Astrocyte (in vitro differentiated cells and primary cell): ENCODE measurements around the gene ARSA. TPM values are rescaled to one million over a fixed set of nuclear protein-coding genes. Genes with fewer than 3 reads are reported as not detected.
"Not testable (repeated sequence)": the region's sequence is repeated elsewhere in the genome, so short reads cannot be mapped to it uniquely, and the experiment has no call there.

Source experiments
- DNase-seq: peaks from one replicate; pipeline ENCODE4 v3.0.0-alpha.2; 2010; ENCODE audit warnings: low read depth
- FAIRE-seq: peaks from 2 replicates; lab custom pipeline; 2011; peaks lifted over from hg19 to GRCh38; lab: Jason Lieb, UNC
- H2AFZ ChIP-seq: 2 replicates; pipeline ENCODE4 v1.6.0; 2012; ENCODE audit warnings: low read depth, low read length, inconsistent platforms
- H3K27ac ChIP-seq: 2 replicates; pipeline ENCODE4 v1.5.1; 2011; ENCODE audit warnings: low read depth, low read length, inconsistent platforms
- H3K27me3 ChIP-seq: 2 replicates; pipeline ENCODE4 v1.6.0; 2011; ENCODE audit warnings: low read length, inconsistent platforms; ENCODE audit not compliant: insufficient read depth
- H3K36me3 ChIP-seq: 2 replicates; pipeline ENCODE4 v1.5.1; 2011; ENCODE audit warnings: low read length, inconsistent platforms; ENCODE audit not compliant: insufficient read depth
- H3K4me1 ChIP-seq: 2 replicates; pipeline ENCODE4 v1.5.1; 2011; ENCODE audit warnings: low read length, inconsistent platforms; ENCODE audit not compliant: insufficient read depth
- H3K4me2 ChIP-seq: 2 replicates; pipeline ENCODE4 v1.6.0; 2012; ENCODE audit warnings: low read length, inconsistent platforms
- H3K4me3 ChIP-seq: 2 replicates; pipeline ENCODE4 v1.5.1; 2011; ENCODE audit warnings: low read depth, mild to moderate bottlenecking, low read length, inconsistent platforms; ENCODE audit not compliant: insufficient read depth
- H3K79me2 ChIP-seq: 2 replicates; pipeline ENCODE4 v1.6.0; 2012; ENCODE audit warnings: mild to moderate bottlenecking, low read length, inconsistent platforms; ENCODE audit not compliant: insufficient read depth
- H3K9ac ChIP-seq: 2 replicates; pipeline ENCODE4 v1.6.0; 2012; ENCODE audit warnings: mild to moderate bottlenecking, low read length, inconsistent platforms
- H3K9me3 ChIP-seq: 2 replicates; pipeline ENCODE4 v1.5.1; 2012; ENCODE audit warnings: low read depth, mild to moderate bottlenecking, low read length, inconsistent platforms; ENCODE audit not compliant: insufficient read depth
- H4K20me1 ChIP-seq: 2 replicates; pipeline ENCODE4 v1.6.0; 2012; ENCODE audit warnings: low read length, inconsistent platforms; ENCODE audit not compliant: insufficient read depth
- H3K27ac Mint-ChIP-seq: one replicate; pipeline ENCODE4 v1.8.0; 2021; ENCODE audit warnings: mild to moderate bottlenecking, mixed read lengths; ENCODE audit not compliant: unreplicated experiment
- H3K27me3 Mint-ChIP-seq: one replicate; pipeline ENCODE4 v1.8.0; 2021; ENCODE audit warnings: low read depth, mixed read lengths; ENCODE audit not compliant: unreplicated experiment
- H3K36me3 Mint-ChIP-seq: one replicate; pipeline ENCODE4 v1.8.0; 2021; ENCODE audit warnings: low read depth, mixed read lengths; ENCODE audit not compliant: unreplicated experiment
- H3K4me1 Mint-ChIP-seq: one replicate; pipeline ENCODE4 v1.8.0; 2021; ENCODE audit warnings: low read depth, mixed read lengths; ENCODE audit not compliant: unreplicated experiment
- H3K4me3 Mint-ChIP-seq: one replicate; pipeline ENCODE4 v1.8.0; 2021; ENCODE audit warnings: mild to moderate bottlenecking, moderate library complexity, mixed read lengths; ENCODE audit not compliant: unreplicated experiment
- H3K9me3 Mint-ChIP-seq: one replicate; pipeline ENCODE4 v1.8.0; 2021; ENCODE audit warnings: mild to moderate bottlenecking, mixed read lengths; ENCODE audit not compliant: unreplicated experiment
- CTCF ChIP-seq: IDR thresholded peaks from 2 replicates; pipeline ENCODE4 v1.5.1; 2011; ENCODE audit warnings: low read depth, mild to moderate bottlenecking, inconsistent platforms, low read length, moderate library complexity; ENCODE audit not compliant: insufficient read depth
- EZH2 ChIP-seq: IDR thresholded peaks from 2 replicates; pipeline ENCODE4 v1.6.1; 2012; ENCODE audit warnings: mild to moderate bottlenecking, low read length, inconsistent platforms; ENCODE audit not compliant: insufficient read depth
- total RNA-seq: library from RNA; stranded (reverse); gene quantifications from 2 replicates; pipeline ENCODE4 v1.2.1, GENCODE V29; 2021

ARSA gene
- total RNA-seq, 1 donor from 2014 or later, result 25.5 TPM

DNA sequence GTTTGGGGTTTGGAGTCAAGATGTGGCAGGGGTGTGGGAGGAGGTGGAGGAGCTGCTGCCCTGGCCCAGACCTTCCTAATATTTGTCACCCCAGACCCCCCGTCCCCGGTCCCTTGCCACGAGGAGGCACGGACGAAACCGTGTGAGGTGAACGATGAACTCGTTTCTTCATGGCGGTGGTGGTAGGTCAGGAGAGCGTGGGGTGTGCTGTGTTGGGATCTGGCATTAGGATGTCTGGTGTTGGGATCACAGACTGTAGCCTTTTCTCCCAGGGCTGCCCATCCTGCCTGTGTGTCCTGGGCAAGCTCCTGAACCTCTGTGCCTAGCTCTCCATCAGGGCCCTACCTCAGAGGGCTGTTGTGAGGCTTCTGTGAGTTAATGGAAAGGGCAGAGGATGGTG, 19.0 kb downstream of the ARSA start:
- Histone ChIP-seq H4K20me1 (no peaks in the 10 kb centered on the region), H3K36me3 (no peaks in the 10 kb centered on the region), H3K79me2 (no peaks in the 10 kb centered on the region), H2AFZ (no peak overlapping the region), H3K9me3 (no peaks in the 10 kb centered on the region), H3K27ac (no peak overlapping the region), H3K9ac (no peak overlapping the region), H3K27me3 (peaks cover 11% of the 10 kb centered on the region), H3K4me3 (no peak overlapping the region), H3K4me1 (no peaks in the 10 kb centered on the region), H3K4me2 (no peak overlapping the region)
- Mint-ChIP-seq H3K27ac (no peak overlapping the region), H3K9me3 (peaks cover 2% of the 10 kb centered on the region), H3K4me3 (no peak overlapping the region), H3K36me3 (no peaks in the 10 kb centered on the region), H3K4me1 (no peaks in the 10 kb centered on the region), H3K27me3 (peaks cover 72% of the 10 kb centered on the region)
- no peak for FAIRE-seq
- no peak for DNase-seq
- TF ChIP-seq EZH2 (no peak), CTCF (no peak)

DNA sequence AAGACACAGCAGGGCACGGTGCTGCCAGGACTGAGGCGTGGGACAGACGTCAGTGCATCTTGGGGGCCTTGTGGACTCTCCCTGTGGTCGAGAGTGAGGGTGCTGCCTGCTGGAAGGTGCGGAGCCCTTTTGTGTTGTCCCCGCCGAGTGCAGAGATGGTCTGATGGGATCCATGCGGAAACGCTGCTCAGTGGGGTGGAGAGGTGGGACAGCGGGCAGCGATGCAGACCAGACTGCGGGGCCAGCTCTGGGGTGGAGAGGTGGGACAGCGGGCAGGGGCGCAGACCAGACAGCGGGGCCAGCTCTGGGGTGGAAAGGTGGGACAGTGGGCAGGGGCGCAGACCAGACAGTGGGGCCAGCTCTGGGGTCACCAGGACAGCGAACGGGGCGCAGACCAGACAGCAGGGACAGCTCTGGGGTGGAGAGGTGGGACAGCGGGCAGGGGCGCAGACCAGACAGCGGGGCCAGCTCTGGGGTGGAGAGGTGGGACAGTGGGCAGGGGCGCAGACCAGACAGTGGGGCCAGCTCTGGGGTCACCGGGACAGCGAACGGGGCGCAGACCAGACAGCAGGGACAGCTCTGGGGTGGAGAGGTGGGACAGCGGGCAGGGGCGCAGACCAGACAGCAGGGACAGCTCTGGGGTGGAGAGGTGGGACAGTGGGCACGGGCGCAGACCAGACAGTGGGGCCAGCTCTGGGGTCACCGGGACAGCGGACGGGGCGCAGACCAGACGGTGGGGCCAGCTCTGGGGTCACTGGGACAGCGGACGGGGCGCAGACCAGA, 19.7 kb downstream of the ARSA start:
- not testable (repeated sequence) for H3K27ac Mint-ChIP-seq, H3K4me1 Mint-ChIP-seq, H3K4me3 Mint-ChIP-seq, H3K4me1 ChIP-seq, H3K36me3 ChIP-seq, H3K79me2 ChIP-seq, DNase-seq, H3K4me3 ChIP-seq, H2AFZ ChIP-seq, H3K9me3 ChIP-seq, H3K9me3 Mint-ChIP-seq, H3K9ac ChIP-seq, H4K20me1 ChIP-seq, H3K27ac ChIP-seq, H3K36me3 Mint-ChIP-seq, H3K4me2 ChIP-seq, FAIRE-seq
- peaks cover 67% of the 10 kb centered on the region for H3K27me3 Mint-ChIP-seq
- H3K27me3 ChIP-seq, result peaks cover 10% of the 10 kb centered on the region

- no peak overlapping the region for H3K9ac ChIP-seq
- H3K4me3 ChIP-seq, result no peak overlapping the region
- H3K4me3 Mint-ChIP-seq, result no peak overlapping the region
- no peaks in the 10 kb centered on the region for H3K36me3 Mint-ChIP-seq
- no peaks in the 10 kb centered on the region for H3K79me2 ChIP-seq
- peaks cover 12% of the 10 kb centered on the region for H3K27me3 ChIP-seq
- peaks cover 67% of the 10 kb centered on the region for H3K27me3 Mint-ChIP-seq
- FAIRE-seq (no peak), DNase-seq (no peak)
- H4K20me1 ChIP-seq, result no peaks in the 10 kb centered on the region
- no peak overlapping the region for H3K27ac Mint-ChIP-seq
- H2AFZ ChIP-seq, result no peak overlapping the region
- no peaks in the 10 kb centered on the region for H3K4me1 ChIP-seq
- H3K4me2 ChIP-seq, result no peak overlapping the region
- TF ChIP-seq EZH2 (no peak), CTCF (no peak)
- no peak overlapping the region for H3K27ac ChIP-seq
- peaks cover 2% of the 10 kb centered on the region for H3K9me3 Mint-ChIP-seq
- H3K9me3 ChIP-seq, result no peaks in the 10 kb centered on the region
- H3K4me1 Mint-ChIP-seq, result no peaks in the 10 kb centered on the region
- H3K36me3 ChIP-seq, result no peaks in the 10 kb centered on the region
Measured at GRCh38 chr22:50607659-50608020, 20.3 kb downstream of the ARSA start.
